Measurements from ENCODE around the gene PPP1R3E. TPM values are rescaled to one million over a fixed set of nuclear protein-coding genes. Genes with fewer than 3 reads are reported as not detected.
"Not testable (repeated sequence)": the region's sequence is repeated elsewhere in the genome, so short reads cannot be mapped to it uniquely, and the experiment has no call there.

PPP1R3E gene
- total and polyA plus RNA-seq, 7 experiments from 2014 or later = 1.6 to 138 (median 47.8) TPM

- Histone ChIP-seq H3K9me3 (ENCODE audit: control insufficient read depth in 2 of 3, low read length in 3 of 3) (no peaks in the 10 kb centered on the region), H3K27ac (ENCODE audit: low read depth, low read length) (no peak overlapping the region), H3K27me3 (ENCODE audit: control insufficient read depth in 2 of 2, insufficient read depth in 2 of 2, low read length in 2 of 2) (no peaks in the 10 kb centered on the region), H3K36me3 (ENCODE audit: control insufficient read depth in 2 of 3, insufficient read depth in 3 of 3, low read length in 3 of 3) (peaks cover 14 to 26% (median 17%) of the 10 kb centered on the region in 3 experiments), H3K4me3 (ENCODE audit: low read length) (no peak overlapping the region), H3K4me1 (ENCODE audit: control insufficient read depth in 2 of 2, insufficient read depth in 2 of 2, low read length in 2 of 2) (peaks cover 0 to under 1% of the 10 kb centered on the region in 2 donors)
- CTCF ChIA-PET = interaction anchor here (1.5 to 4.6 kb wide), 3 partner anchors 51 to 64 kb away, joined by 3 to 30 read pairs (median 7); no protein-coding TSS in a partner anchor
- POLR2A ChIA-PET = interaction anchor here (0.7 kb wide), 1 partner anchor 52 kb away, joined by 3 read pairs; no protein-coding TSS in a partner anchor
- H3K27me3 Mint-ChIP-seq = peaks cover 0 to 6% (median 0%) of the 10 kb centered on the region in 5 donors
- peaks cover 0 to 19% (median 3%) of the 10 kb centered on the region in 5 donors for H3K36me3 Mint-ChIP-seq
- ATAC-seq (peak; percentile 86), DNase-seq (peak in 8 of 9 donors; percentile 49 to 69 (median 59))
- no peak overlapping the region for H3K4me3 Mint-ChIP-seq
- H3K9me3 Mint-ChIP-seq = no peaks in the 10 kb centered on the region
- intact Hi-C loops (cut with micrococcal nuclease) = loop anchor here (1.0 kb wide), 4 partner anchors 24 to 234 kb away; partner anchors contain the start of gene SLC22A17 (in 1 of the 2)
- H3K27ac Mint-ChIP-seq = peak overlapping the region in 3 of 9 donors; percentile 6 to 34 (median 23)
- H3K4me1 Mint-ChIP-seq = peaks cover 3 to 11% (median 8%) of the 10 kb centered on the region in 7 donors
Observed at GRCh38 chr14:23327947-23328744, 25.5 kb upstream of the PPP1R3E start.

- intact Hi-C loops (cut with micrococcal nuclease) = no loop called here
- H3K27ac Mint-ChIP-seq = peak overlapping the region in 2 of 9 donors; percentile 23 to 32
- ATAC-seq (no peak), DNase-seq (no peak)
- peaks cover 0 to 6% (median 0%) of the 10 kb centered on the region in 5 donors for H3K27me3 Mint-ChIP-seq
- CTCF ChIA-PET = interaction anchor here (0.6 to 4.6 kb wide), 8 partner anchors 9 to 250 kb away, joined by 3 to 30 read pairs (median 4); no protein-coding TSS in a partner anchor
- POLR2A ChIA-PET = interaction anchor here (0.7 to 1.2 kb wide), 5 partner anchors 12 to 143 kb away, joined by 3 to 6 read pairs (median 4); partner anchors contain the start of gene NGDN
- H3K27ac ChIP-seq (ENCODE audit: low read depth, low read length) = no peak overlapping the region
- peaks cover 0 to 24% (median 5%) of the 10 kb centered on the region in 5 donors for H3K36me3 Mint-ChIP-seq
- peaks cover 15 to 26% (median 23%) of the 10 kb centered on the region in 3 experiments for H3K36me3 ChIP-seq (ENCODE audit: control insufficient read depth in 2 of 3, insufficient read depth in 3 of 3, low read length in 3 of 3)
- H3K4me1 Mint-ChIP-seq = peaks cover 15 to 24% (median 20%) of the 10 kb centered on the region in 7 donors
- no peaks in the 10 kb centered on the region for H3K9me3 Mint-ChIP-seq
- H3K9me3 ChIP-seq (ENCODE audit: control insufficient read depth in 2 of 3, low read length in 3 of 3) = no peaks in the 10 kb centered on the region
- peaks cover 12 to 13% of the 10 kb centered on the region in 2 donors for H3K4me1 ChIP-seq (ENCODE audit: control insufficient read depth in 2 of 2, insufficient read depth in 2 of 2, low read length in 2 of 2)
- no peak overlapping the region for H3K4me3 Mint-ChIP-seq
- no peak overlapping the region for H3K4me3 ChIP-seq (ENCODE audit: low read length)
- H3K27me3 ChIP-seq (ENCODE audit: control insufficient read depth in 2 of 2, insufficient read depth in 2 of 2, low read length in 2 of 2) = no peaks in the 10 kb centered on the region
Observed at GRCh38 chr14:23326491-23327332, 24.1 kb upstream of the PPP1R3E start.

- H3K9me3 ChIP-seq (ENCODE audit: control insufficient read depth in 2 of 3, low read length in 3 of 3); ATAC-seq; H3K27me3 ChIP-seq (ENCODE audit: control insufficient read depth in 2 of 2, insufficient read depth in 2 of 2, low read length in 2 of 2); DNase-seq; H3K27ac ChIP-seq (ENCODE audit: low read depth, low read length); H3K27me3 Mint-ChIP-seq; H3K4me3 Mint-ChIP-seq; intact Hi-C loops (cut with micrococcal nuclease); H3K9me3 Mint-ChIP-seq; H3K4me3 ChIP-seq (ENCODE audit: low read length): not testable (repeated sequence)
- peak overlapping the region in 1 of 9 donors; percentile 32 for H3K27ac Mint-ChIP-seq
- H3K36me3 Mint-ChIP-seq = peaks cover 0 to 24% (median 5%) of the 10 kb centered on the region in 5 donors
- H3K4me1 ChIP-seq (ENCODE audit: control insufficient read depth in 2 of 2, insufficient read depth in 2 of 2, low read length in 2 of 2) = peaks cover 13% of the 10 kb centered on the region in 2 donors
- POLR2A ChIA-PET = interaction anchor here (0.6 to 8.3 kb wide), 4 partner anchors 22 to 284 kb away, joined by 3 to 286 read pairs (median 5); partner anchors contain the start of genes BCL2L2, NGDN and PPP1R3E
- CTCF ChIA-PET = interaction anchor here (0.7 to 4.6 kb wide), 2 partner anchors 55 to 249 kb away, joined by 5 to 30 read pairs; no protein-coding TSS in a partner anchor
- peaks cover 15 to 26% (median 23%) of the 10 kb centered on the region in 3 experiments for H3K36me3 ChIP-seq (ENCODE audit: control insufficient read depth in 2 of 3, insufficient read depth in 3 of 3, low read length in 3 of 3)
- peaks cover 15 to 26% (median 22%) of the 10 kb centered on the region in 7 donors for H3K4me1 Mint-ChIP-seq
Observed at GRCh38 chr14:23325746-23326145, 23.1 kb upstream of the PPP1R3E start.

GRCh38 chr14:23324993-23325392, 22.3 kb upstream of the PPP1R3E start:
- Histone ChIP-seq H3K4me1 (ENCODE audit: control insufficient read depth in 2 of 2, insufficient read depth in 2 of 2, low read length in 2 of 2) (peaks cover 20% of the 10 kb centered on the region in 2 donors), H3K9me3 (ENCODE audit: control insufficient read depth in 2 of 3, low read length in 3 of 3) (no peaks in the 10 kb centered on the region), H3K36me3 (ENCODE audit: control insufficient read depth in 2 of 3, insufficient read depth in 3 of 3, low read length in 3 of 3) (peaks cover 15 to 26% (median 23%) of the 10 kb centered on the region in 3 experiments), H3K27ac (ENCODE audit: low read depth, low read length) (no peak overlapping the region), H3K27me3 (ENCODE audit: control insufficient read depth in 2 of 2, insufficient read depth in 2 of 2, low read length in 2 of 2) (no peaks in the 10 kb centered on the region), H3K4me3 (ENCODE audit: low read length) (no peak overlapping the region)
- ATAC-seq = no peak
- Mint-ChIP-seq H3K27me3 (no peaks in the 10 kb centered on the region), H3K4me3 (peak overlapping the region in 1 of 10 donors; percentile 41), H3K36me3 (peaks cover 0 to 27% (median 5%) of the 10 kb centered on the region in 5 donors), H3K4me1 (peaks cover 19 to 33% (median 30%) of the 10 kb centered on the region in 7 donors), H3K27ac (no peak overlapping the region), H3K9me3 (peaks cover 0 to 3% (median 0%) of the 10 kb centered on the region in 11 donors)
- POLR2A ChIA-PET = interaction anchor here (8.3 kb wide), 1 partner anchor 21 kb away, joined by 286 read pairs; the partner anchor contains the start of genes BCL2L2 and PPP1R3E
- CTCF ChIA-PET = interaction anchor here (2.1 kb wide), 1 partner anchor 55 kb away, joined by 6 read pairs; no protein-coding TSS in a partner anchor
- DNase-seq = no peak
- intact Hi-C loops (cut with micrococcal nuclease) = loop anchor here in 1 of 2 donors (5.0 kb wide), 1 partner anchor 627 kb away; the partner anchor contains the start of gene DHRS4

- Histone ChIP-seq H3K27me3 (ENCODE audit: control insufficient read depth in 2 of 2, insufficient read depth in 2 of 2, low read length in 2 of 2) (no peaks in the 10 kb centered on the region), H3K4me1 (ENCODE audit: control insufficient read depth in 2 of 2, insufficient read depth in 2 of 2, low read length in 2 of 2) (peaks cover 22% of the 10 kb centered on the region in 2 donors), H3K36me3 (ENCODE audit: control insufficient read depth in 2 of 3, insufficient read depth in 3 of 3, low read length in 3 of 3) (peaks cover 15 to 26% (median 23%) of the 10 kb centered on the region in 3 experiments), H3K4me3 (ENCODE audit: low read length) (no peak overlapping the region), H3K9me3 (ENCODE audit: control insufficient read depth in 2 of 3, low read length in 3 of 3) (no peaks in the 10 kb centered on the region), H3K27ac (ENCODE audit: low read depth, low read length) (peak overlapping the region; percentile 4)
- CTCF ChIA-PET = interaction anchor here (2.1 kb wide), 1 partner anchor 56 kb away, joined by 6 read pairs; no protein-coding TSS in a partner anchor
- POLR2A ChIA-PET = interaction anchor here (8.3 kb wide), 1 partner anchor 21 kb away, joined by 286 read pairs; the partner anchor contains the start of genes BCL2L2 and PPP1R3E
- peaks cover 0 to 30% (median 5%) of the 10 kb centered on the region in 5 donors for H3K36me3 Mint-ChIP-seq
- ATAC-seq (no peak), DNase-seq (no peak)
- H3K4me1 Mint-ChIP-seq = peaks cover 22 to 38% (median 35%) of the 10 kb centered on the region in 7 donors
- H3K9me3 Mint-ChIP-seq = peaks cover 0 to 3% (median 0%) of the 10 kb centered on the region in 11 donors
- intact Hi-C loops (cut with micrococcal nuclease) = loop anchor here in 1 of 2 donors (5.0 kb wide), 1 partner anchor 628 kb away; the partner anchor contains the start of gene DHRS4
- no peak overlapping the region for H3K27ac Mint-ChIP-seq
- H3K4me3 Mint-ChIP-seq = no peak overlapping the region
- H3K27me3 Mint-ChIP-seq = no peaks in the 10 kb centered on the region
Observed at GRCh38 chr14:23324455-23324846, 21.8 kb upstream of the PPP1R3E start.
